Measurements from ENCODE around the gene VSTM4.

Gene VSTM4

DNA sequence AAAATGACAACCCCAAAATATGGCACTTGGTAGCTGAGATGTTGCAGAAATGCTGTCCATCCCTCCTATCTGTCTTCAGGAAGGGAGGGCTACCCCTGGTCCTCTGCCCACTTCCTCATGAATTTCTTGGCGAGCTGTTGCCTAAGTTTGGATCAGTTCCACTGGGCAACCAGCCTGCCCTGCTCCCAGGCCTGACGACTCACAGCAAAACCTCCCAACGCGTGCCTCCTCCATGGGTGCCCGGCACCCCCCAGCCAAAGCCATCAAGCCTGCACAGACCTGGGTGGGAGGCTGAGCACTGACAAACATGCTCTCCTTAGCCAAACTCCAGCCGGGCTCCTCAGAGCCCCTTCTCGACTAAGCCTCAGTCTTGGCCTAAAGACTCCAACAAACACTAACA, 8.9 kb downstream of the VSTM4 start:
- DNase-seq: no peak
- TF ChIP-seq POLR2A (IDR thresholded peaks at IDR 0.05; ENCODE audit: low read length) (no peak), GATA1 (IDR thresholded peaks at IDR 0.05; ENCODE audit: low read depth, low read length) (no peak)

DNA sequence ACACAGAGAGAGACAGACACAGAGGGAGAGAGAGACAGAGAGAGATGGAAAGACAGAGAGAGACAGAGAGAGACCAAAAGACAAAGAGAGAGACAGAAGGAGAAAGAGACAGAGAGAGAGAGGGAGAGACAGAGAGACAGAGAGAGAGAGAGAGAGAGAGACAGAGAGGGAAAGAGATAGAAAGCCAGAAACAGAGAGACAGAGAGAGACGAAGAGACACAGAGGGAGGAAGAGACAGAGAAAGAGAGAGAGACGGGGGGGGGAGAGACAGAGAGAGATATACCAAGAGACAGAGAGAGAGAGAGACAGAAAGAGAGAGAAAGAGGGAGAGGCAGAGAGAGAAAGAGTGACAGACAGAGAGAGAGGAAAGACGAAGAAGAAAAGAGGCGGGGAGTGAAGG, 10.2 kb downstream of the VSTM4 start:
- DNase-seq: no peak
- no peak for TF ChIP-seq GATA1 (IDR thresholded peaks at IDR 0.05; ENCODE audit: low read depth, low read length)
- no peak for TF ChIP-seq POLR2A (IDR thresholded peaks at IDR 0.05; ENCODE audit: low read length)

DNA sequence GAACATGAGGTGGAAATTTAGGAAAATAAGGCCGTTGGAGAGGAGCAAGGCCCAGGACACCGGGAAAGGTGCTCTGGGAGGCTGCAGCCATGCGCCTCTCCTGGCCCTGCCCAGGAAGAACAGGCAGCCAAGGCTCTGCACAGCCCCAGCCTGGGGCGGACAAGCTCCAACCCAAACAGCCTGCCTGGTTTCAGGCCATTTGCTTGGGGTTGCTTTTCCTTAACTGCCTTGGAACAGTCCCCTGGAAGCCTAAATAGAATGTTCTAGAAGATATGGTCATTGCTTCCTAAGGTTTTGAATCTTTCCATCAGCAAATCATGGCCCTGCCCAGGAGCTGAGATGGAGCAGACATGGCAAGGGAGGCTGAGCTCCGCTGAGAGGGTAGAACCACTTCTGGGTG, 11.0 kb downstream of the VSTM4 start:
- no peak for TF ChIP-seq POLR2A (IDR thresholded peaks at IDR 0.05; ENCODE audit: low read length)
- no peak for TF ChIP-seq GATA1 (IDR thresholded peaks at IDR 0.05; ENCODE audit: low read depth, low read length)
- no peak for DNase-seq

DNA sequence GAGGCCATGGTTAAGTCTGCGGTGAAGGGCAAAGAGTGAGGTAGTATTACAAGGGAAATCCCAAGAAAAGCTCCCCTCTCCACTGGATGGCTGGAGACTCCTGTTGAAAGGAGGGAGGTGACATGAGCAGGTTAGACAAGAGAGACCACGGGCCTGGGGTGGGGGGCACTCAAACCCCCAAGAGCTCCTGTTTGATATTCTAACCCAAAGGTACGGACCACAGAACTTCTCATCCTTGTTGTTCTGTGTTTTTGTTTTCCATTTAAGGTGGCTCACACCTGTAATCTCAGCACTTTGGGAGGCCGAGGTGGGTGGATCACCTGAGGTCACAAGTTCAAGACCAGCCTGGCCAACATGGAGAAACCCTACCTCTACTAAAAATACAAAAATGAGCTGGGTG, 11.6 kb downstream of the VSTM4 start:
- no peak for DNase-seq
- no peak for TF ChIP-seq GATA1 (IDR thresholded peaks at IDR 0.05; ENCODE audit: low read depth, low read length)

DNA sequence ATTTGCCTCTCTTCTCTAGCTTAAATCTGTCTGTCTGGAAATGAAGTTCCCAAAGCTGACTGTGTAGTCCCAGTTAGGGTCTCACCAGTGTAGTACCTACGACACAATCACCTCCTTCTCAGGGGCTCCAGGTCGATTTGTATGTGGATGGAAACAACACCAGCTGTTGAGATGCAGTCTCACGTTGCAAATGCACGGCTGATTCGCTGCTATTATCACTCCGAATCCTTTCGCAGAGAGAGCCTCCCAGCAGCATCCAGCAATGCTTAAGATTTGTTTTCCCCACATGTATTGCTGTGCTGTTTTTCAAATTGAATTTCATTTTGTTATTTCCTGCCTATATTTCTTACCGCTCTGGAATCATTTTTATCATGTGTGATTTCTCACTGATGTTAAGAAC, 16.3 kb downstream of the VSTM4 start:
- no peak for TF ChIP-seq POLR2A (IDR thresholded peaks at IDR 0.05; ENCODE audit: low read length)
- no peak for TF ChIP-seq GATA1 (IDR thresholded peaks at IDR 0.05; ENCODE audit: low read depth, low read length)
- no peak for DNase-seq

DNA sequence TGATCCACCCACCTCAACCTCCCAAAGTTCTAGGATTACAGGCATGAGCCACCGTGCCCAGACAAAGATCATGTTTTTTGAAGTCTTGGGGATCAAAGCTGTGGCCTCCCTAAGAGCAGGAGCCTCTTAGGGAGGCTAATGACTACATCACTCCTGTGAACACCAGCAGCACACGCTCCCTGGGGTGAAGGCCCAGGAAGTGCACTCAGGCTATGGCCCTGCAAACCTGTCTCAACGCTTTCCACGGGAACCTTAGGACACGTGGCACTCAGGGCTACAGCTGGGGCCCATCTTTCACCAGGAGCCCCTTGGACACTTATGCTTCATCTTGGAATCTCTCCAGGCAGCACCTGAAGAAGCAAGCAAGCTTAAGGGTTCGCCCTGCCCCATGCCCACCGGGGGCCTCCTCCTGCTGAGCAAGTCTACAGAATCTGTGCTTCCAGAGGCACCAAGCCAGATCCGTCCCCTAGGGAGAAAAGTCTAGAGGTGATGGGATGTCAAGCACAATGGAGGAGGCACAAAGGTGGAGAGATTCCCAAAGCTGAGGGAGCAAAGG, 18.4 kb downstream of the VSTM4 start:
- TF ChIP-seq POLR2A (IDR thresholded peaks at IDR 0.05; ENCODE audit: low read length): no peak
- no peak for TF ChIP-seq GATA1 (IDR thresholded peaks at IDR 0.05; ENCODE audit: low read depth, low read length)
- DNase-seq: no peak

DNA sequence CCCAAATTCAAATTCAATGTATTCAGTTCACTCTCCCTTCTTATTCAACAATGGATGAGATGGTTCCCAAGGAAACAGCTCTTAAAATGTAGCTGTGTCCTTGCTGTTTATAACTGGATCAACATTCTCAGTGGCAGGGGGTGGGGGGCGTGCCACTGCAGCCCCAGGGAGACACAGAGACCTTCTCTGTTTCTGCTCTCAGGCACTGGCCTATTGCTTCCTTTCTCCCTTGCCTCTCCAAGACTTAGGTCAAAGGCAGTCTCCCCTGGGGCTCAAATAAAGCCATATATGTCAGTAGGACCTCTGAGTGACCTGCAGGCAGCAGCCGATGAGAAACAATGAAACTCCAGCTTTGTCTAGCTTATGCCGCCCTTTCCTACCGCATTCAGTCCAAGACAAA, 20.7 kb downstream of the VSTM4 start:
- DNase-seq: no peak
- TF ChIP-seq GATA1 (IDR thresholded peaks at IDR 0.05; ENCODE audit: low read depth, low read length): no peak
- no peak for TF ChIP-seq POLR2A (IDR thresholded peaks at IDR 0.05; ENCODE audit: low read length)

DNA sequence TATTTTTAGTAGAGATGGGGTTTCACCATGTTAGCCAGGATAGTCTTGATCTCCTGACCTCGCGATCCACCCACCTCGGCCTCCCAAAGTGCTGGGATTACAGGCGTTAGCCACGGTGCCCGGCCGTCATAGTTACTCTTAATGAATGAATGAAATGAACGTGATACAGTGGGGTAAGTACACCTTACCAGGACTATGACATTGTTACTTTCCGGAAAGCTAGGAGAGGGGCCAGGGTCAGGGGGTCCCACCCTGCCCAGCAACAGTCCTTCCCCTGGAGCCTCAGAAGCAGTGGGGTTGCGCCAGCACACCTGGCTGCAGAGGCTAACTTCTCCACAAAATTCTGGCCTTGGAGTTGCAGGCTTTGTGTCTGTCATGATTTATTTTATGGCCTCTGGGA, 21.4 kb downstream of the VSTM4 start:
- DNase-seq: no peak
- no peak for TF ChIP-seq POLR2A (IDR thresholded peaks at IDR 0.05; ENCODE audit: low read length)
- TF ChIP-seq GATA1 (IDR thresholded peaks at IDR 0.05; ENCODE audit: low read depth, low read length): no peak

DNA sequence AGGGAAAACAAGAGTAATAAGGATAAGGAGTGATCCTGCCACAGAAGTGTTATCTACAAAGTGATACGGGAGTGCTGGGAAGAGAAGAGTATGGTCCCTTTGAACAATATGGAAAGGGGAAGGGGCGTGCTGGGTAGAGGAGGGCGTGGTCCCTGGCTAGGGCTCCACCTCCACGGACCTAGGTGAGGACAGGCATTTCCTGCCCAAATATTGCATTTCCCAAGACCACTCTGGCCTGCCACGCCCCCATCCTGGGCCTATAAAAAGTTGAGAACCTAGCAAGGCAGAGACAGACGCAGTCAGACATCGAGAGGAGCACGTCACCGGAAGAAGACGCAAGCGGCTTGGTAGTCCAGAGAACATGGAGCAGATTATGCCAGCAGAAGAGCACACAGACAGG, 22.8 kb downstream of the VSTM4 start:
- DNase-seq: no peak

DNA sequence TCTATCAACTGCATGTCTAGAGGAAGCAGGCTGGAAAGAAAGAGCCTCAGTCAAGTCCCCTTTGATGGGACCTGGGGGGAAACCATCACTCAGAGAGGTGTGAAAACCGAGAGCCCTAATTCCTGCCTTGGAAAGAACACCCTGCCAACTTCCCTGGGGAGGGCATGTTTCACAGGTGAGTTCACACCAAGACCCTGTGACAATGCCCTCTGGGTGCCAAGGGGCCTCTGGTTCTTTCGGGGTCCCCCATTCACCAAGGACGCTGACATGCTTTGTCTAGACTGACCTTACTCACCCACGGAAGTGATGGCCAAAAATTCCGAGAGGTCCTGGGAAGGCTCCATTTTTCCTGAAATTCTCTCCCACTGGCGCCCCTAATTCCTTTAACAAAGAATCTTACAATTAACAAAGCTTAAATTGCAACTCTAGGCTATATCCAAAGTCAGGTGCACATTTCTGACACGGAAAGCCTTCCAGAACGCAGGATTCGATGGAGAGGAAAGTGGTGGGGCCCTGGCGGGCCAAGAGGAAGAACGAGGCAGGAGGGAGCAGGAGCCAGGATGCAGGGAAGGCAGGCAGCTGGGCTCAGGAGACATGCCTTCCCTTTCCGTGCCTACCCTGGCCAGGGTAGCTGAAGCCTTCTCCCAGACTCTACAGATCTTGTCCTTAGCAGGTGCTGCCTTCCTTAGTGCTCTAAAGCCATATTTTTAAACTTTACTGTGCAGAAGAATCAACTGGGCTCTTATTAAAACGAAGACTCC, 23.7 kb downstream of the VSTM4 start:
- DNase-seq: no peak
- TF ChIP-seq GATA1 (IDR thresholded peaks at IDR 0.05; ENCODE audit: low read depth, low read length) (no peak), POLR2A (IDR thresholded peaks at IDR 0.05; ENCODE audit: low read length) (no peak)

More for the DNA sequence above, 22.8 kb downstream of the VSTM4 start:
- TF ChIP-seq GATA1 (IDR thresholded peaks at IDR 0.05; ENCODE audit: low read depth, low read length): no peak
- TF ChIP-seq POLR2A (IDR thresholded peaks at IDR 0.05; ENCODE audit: low read length): no peak

DNA sequence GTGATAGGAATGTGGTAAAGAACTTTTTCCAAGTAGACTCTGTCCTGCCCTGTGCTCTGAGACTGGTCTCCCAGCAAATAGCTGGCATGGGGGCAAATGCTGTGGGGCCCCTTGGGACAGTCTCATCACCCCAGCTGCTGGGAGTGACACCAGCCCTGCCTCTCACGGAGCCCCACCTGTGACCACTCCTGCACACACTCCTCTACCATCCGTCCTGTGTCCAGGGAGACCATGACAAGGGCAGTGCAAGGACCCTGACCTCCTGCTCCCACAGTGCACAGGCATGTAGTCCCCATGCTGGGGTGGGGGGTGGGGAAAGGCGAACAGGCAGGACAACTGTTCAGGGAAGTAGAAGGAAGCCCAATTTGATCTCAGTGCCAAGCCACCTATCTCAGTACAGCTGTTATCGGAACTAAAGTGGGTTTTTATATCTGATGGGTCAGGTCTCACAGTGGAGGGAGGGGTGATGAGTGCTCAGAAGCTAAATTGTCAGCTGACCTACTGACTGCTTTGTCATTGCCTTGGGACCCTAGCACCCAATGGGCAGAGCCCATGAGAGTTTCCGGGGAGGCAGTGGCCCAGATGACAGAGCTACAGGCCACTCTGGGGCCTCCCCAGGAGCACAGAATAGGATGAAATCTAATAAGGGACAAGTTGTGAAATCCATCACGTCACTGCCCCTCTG, 24.5 kb downstream of the VSTM4 start:
- DNase-seq: no peak
- TF ChIP-seq GATA1 (IDR thresholded peaks at IDR 0.05; ENCODE audit: low read depth, low read length) (no peak), POLR2A (IDR thresholded peaks at IDR 0.05; ENCODE audit: low read length) (no peak)

DNA sequence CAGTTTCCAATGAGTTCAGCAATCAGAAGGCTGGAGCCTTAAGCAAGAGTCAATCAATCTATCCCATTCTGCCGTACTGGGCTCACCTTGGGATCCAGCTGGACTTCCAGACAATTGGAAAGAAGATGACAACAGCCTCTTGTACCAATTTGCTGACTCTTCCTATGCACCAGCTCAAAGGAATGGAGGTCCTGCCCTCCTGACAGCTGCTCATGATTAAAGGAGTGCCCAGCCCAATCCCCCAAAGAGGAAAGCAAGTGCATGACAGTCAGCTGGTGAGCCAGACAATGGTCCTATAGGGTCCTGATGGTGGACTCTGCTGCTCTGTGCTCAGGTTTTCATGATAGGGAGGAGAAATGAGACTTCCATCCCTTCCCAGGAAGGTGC, 25.1 kb downstream of the VSTM4 start:
- no peak for DNase-seq
- TF ChIP-seq GATA1 (IDR thresholded peaks at IDR 0.05; ENCODE audit: low read depth, low read length) (no peak), POLR2A (IDR thresholded peaks at IDR 0.05; ENCODE audit: low read length) (no peak)

DNA sequence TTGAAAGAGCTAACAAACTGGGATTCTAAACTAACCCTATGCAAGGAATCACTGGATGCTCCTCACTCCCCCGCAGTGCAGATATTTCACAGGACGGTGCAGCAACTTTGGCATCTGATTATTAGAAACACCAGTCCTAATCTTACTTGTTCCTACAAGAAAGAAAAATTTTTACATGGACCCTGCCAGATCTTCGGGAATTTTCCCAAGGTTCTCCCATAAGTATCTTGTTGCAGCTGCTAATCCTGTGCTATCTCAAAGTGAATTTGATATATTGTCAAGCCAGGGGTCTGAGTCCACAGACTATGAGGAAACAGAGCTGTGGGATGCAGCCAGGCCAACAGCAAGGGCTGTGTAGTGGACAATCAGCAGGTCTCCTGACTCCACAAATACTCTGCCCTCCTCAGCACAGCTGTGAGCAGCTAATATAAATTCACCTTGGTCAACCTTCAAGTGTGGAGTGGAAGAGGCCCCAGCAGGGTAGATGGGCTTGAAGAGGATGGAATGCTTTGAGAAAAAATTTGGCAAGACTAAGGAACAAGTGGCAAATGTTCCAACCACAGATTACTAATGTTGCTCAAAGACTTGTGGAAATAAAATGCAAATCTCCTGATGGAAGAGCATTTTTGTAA, 25.6 kb downstream of the VSTM4 start:
- no peak for DNase-seq
- TF ChIP-seq GATA1 (IDR thresholded peaks at IDR 0.05; ENCODE audit: low read depth, low read length): no peak
- no peak for TF ChIP-seq POLR2A (IDR thresholded peaks at IDR 0.05; ENCODE audit: low read length)

DNA sequence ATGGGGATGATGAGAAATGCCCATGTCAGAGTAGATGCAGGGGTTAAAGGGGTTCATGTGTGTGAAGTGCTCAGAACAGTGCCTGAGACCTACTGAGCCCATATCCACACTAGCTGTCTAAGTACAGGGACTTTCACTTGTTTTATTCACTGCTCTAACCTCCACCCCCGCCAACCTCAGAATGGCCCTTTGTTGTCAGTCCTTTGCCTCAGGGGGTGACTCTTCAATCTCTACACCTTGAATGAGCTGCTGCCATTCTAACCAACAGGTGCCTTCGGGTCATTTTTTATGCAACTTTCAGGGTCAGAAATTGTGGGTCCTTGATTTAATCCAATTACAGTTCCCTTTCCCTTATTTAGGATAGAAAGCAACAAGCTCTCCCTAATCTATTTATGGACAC, 26.2 kb downstream of the VSTM4 start:
- no peak for DNase-seq
- TF ChIP-seq GATA1 (IDR thresholded peaks at IDR 0.05; ENCODE audit: low read depth, low read length) (no peak), POLR2A (IDR thresholded peaks at IDR 0.05; ENCODE audit: low read length) (no peak)

Data from erythroblast (primary cell).